SK-N-SH (cell line): ENCODE measurements around the gene CEP78. TPM values are rescaled to one million over a fixed set of nuclear protein-coding genes. Genes with fewer than 3 reads are reported as not detected.

Experiments used
- CTCF ChIA-PET: fragments of 300-600, 350-600 bp; formaldehyde crosslinking; extraction: SDS; loops from one replicate; lab custom pipeline; 2021; lab: Yijun Ruan, JAX
- POLR2A ChIA-PET: fragments of 350-600 bp; sonication (Branson Sonifier 250); formaldehyde crosslinking; extraction: SDS; loops from one replicate; lab custom pipeline; 2020; ENCODE audit warnings: antibody characterized with exemption, inconsistent platforms; lab: Yijun Ruan, JAX
- DNase-seq: peaks from one replicate; pipeline ENCODE4 v3.0.0; 2012
- H2AFZ ChIP-seq: fragments of 200-600 bp; sonication (generic); 2 replicates; pipeline ENCODE4 v1.8.1; 2016; ENCODE audit warnings: antibody characterized with exemption, mild to moderate bottlenecking, low read depth
- H3F3A ChIP-seq: fragments of 200-600 bp; sonication (generic); replicated peaks from 2 replicates; pipeline ENCODE3; 2016; ENCODE audit warnings: antibody characterized with exemption, mild to moderate bottlenecking; ENCODE audit not compliant: insufficient read depth
- H3K27ac ChIP-seq, 2 experiments: fragments of 200-500 bp in 1 of 2; fragments of 200-600 bp in 1 of 2; sonication (Bioruptor generic) in 1 of 2; sonication (generic), shearing (Covaris generic) in 1 of 2; 2 replicates each; pipeline versions ENCODE4 v1.5.1 to v1.6.1; 2014 to 2016; ENCODE audit warnings: low read depth in 2 of 2, inconsistent platforms in 1 of 2, low read length in 1 of 2, mild to moderate bottlenecking in 1 of 2, mixed read lengths in 1 of 2
- H3K27me3 ChIP-seq: fragments of 200-600 bp; sonication (generic), shearing (Covaris generic); 2 replicates; pipeline ENCODE4 v1.6.1; 2016; ENCODE audit warnings: mixed run types; ENCODE audit not compliant: insufficient read depth
- H3K36me3 ChIP-seq, 2 experiments: fragments of 200-500 bp in 1 of 2; fragments of 200-600 bp in 1 of 2; sonication (Bioruptor generic) in 1 of 2; sonication (generic) in 1 of 2; replicated peaks in 1 of 2; 2 replicates each; pipeline versions ENCODE3 to v1.5.1; 2014 to 2016; ENCODE audit warnings: low read length in 1 of 2, mild to moderate bottlenecking in 1 of 2; ENCODE audit not compliant: insufficient read depth in 2 of 2, control insufficient read depth in 1 of 2
- H3K4me1 ChIP-seq, 2 experiments: fragments of 200-500 bp in 1 of 2; fragments of 200-600 bp in 1 of 2; sonication (Bioruptor generic) in 1 of 2; sonication (generic), shearing (Covaris generic) in 1 of 2; 2 replicates each; pipeline versions ENCODE4 v1.5.1 to v1.6.1; 2014 to 2016; ENCODE audit warnings: low read depth in 1 of 2, low read length in 1 of 2, mixed run types in 1 of 2; ENCODE audit not compliant: insufficient read depth in 2 of 2, control insufficient read depth in 1 of 2
- H3K4me2 ChIP-seq: fragments of 200-600 bp; sonication (generic), shearing (Covaris generic); 2 replicates; pipeline ENCODE4 v1.6.1; 2017; ENCODE audit warnings: mixed run types
- H3K4me3 ChIP-seq, 2 experiments: fragments of 200-500 bp in 1 of 2; fragments of 200-600 bp in 1 of 2; sonication (Bioruptor generic) in 1 of 2; sonication (generic), shearing (Covaris generic) in 1 of 2; 2 replicates each; pipeline versions ENCODE4 v1.5.1 to v1.8.1; 2014 to 2016; ENCODE audit warnings: low read depth in 2 of 2, inconsistent platforms in 1 of 2, low read length in 1 of 2, mild to moderate bottlenecking in 1 of 2, mixed read lengths in 1 of 2, moderate library complexity in 1 of 2
- H3K79me2 ChIP-seq: fragments of 200-600 bp; sonication (generic); 2 replicates; pipeline ENCODE4 v1.8.1; 2017; ENCODE audit warnings: mild to moderate bottlenecking; ENCODE audit not compliant: insufficient read depth
- H3K9ac ChIP-seq: fragments of 200-600 bp; sonication (generic); 2 replicates; pipeline ENCODE4 v1.6.1; 2017; ENCODE audit warnings: mixed run types
- H3K9me2 ChIP-seq: fragments of 200-600 bp; sonication (generic); 2 replicates; pipeline ENCODE4 v1.6.1; 2017; ENCODE audit warnings: mixed run types
- H3K9me3 ChIP-seq: fragments of 200-600 bp; sonication (generic); 2 replicates; pipeline ENCODE4 v1.6.1; 2017; ENCODE audit warnings: mixed run types, mild to moderate bottlenecking, moderate library complexity
- H4K20me1 ChIP-seq: fragments of 200-600 bp; sonication (generic); 2 replicates; pipeline ENCODE4 v1.6.1; 2017; ENCODE audit warnings: mild to moderate bottlenecking, mixed run types; ENCODE audit not compliant: insufficient read depth
- CHD2 ChIP-seq: fragments of 150-350 bp; IDR thresholded peaks from 2 replicates; pipeline ENCODE4 v1.6.1; 2018; ENCODE audit warnings: low read length; ENCODE audit not compliant: partially characterized antibody
- CTCF ChIP-seq: fragments of 200-600 bp; sonication (generic); IDR thresholded peaks from 2 replicates; pipeline ENCODE4 v1.6.1; 2017; ENCODE audit warnings: antibody characterized with exemption, mild to moderate bottlenecking, moderate library complexity
- FOSL2 ChIP-seq: IDR thresholded peaks from 2 replicates; pipeline ENCODE4 v1.4.0; 2012; ENCODE audit warnings: low read depth, mild to moderate bottlenecking, moderate library complexity, borderline replicate concordance
- FOXJ3 ChIP-seq: sonication (generic); formaldehyde crosslinking; IDR thresholded peaks from 2 replicates; pipeline ENCODE4 v1.5.1; 2020; ENCODE audit warnings: mild to moderate bottlenecking, missing genetic modification reagents
- FOXM1 ChIP-seq: IDR thresholded peaks from 2 replicates; pipeline ENCODE4 v1.4.0; 2012; ENCODE audit warnings: low read depth, mild to moderate bottlenecking
- GATA2 ChIP-seq: sonication (generic); formaldehyde crosslinking; IDR thresholded peaks from 2 replicates; pipeline ENCODE4 v1.5.0; 2020; ENCODE audit warnings: mild to moderate bottlenecking, missing genetic modification reagents
- JUND ChIP-seq: IDR thresholded peaks from 2 replicates; pipeline ENCODE4 v1.4.0; 2012
- MAX ChIP-seq: IDR thresholded peaks from 2 replicates; pipeline ENCODE4 v1.4.0; 2012; ENCODE audit warnings: low read depth
- MEF2A ChIP-seq: IDR thresholded peaks from 2 replicates; pipeline ENCODE4 v1.4.0; 2012; ENCODE audit warnings: low read depth, borderline replicate concordance
- MXI1 ChIP-seq: IDR thresholded peaks from 2 replicates; pipeline ENCODE4 v1.6.1; 2012; ENCODE audit warnings: mild to moderate bottlenecking, low read depth, low read length, improper control_type of control experiment
- NFIC ChIP-seq: IDR thresholded peaks from 2 replicates; pipeline ENCODE4 v1.4.0; 2012; ENCODE audit warnings: borderline replicate concordance
- PBX3 ChIP-seq: IDR thresholded peaks from 2 replicates; pipeline ENCODE4; 2012
- POLR2AphosphoS5 ChIP-seq: IDR thresholded peaks from 2 replicates; pipeline ENCODE4 v1.6.1; 2012; ENCODE audit warnings: low read depth, low read length
- RFX5 ChIP-seq: IDR thresholded peaks from 2 replicates; pipeline ENCODE4 v1.6.1; 2012; ENCODE audit warnings: mild to moderate bottlenecking, improper control_type of control experiment, low read length
- RXRA ChIP-seq: IDR thresholded peaks from 2 replicates; pipeline ENCODE4 v1.4.0; 2012; ENCODE audit warnings: low read depth, mild to moderate bottlenecking, borderline replicate concordance
- SMC3 ChIP-seq: IDR thresholded peaks from 2 replicates; pipeline ENCODE4 v1.6.1; 2012; ENCODE audit warnings: low read depth, low read length, improper control_type of control experiment
- TAF1 ChIP-seq: IDR thresholded peaks from 2 replicates; pipeline ENCODE4 v1.6.1; 2012; ENCODE audit warnings: low read depth, mild to moderate bottlenecking, low read length, moderate library complexity, borderline replicate concordance
- USF1 ChIP-seq: IDR thresholded peaks from 2 replicates; pipeline ENCODE4 v1.4.0; 2012; ENCODE audit warnings: low read depth, borderline replicate concordance
- USF2 ChIP-seq: fragments of 150-350 bp; IDR thresholded peaks from 2 replicates; pipeline ENCODE4 v1.6.1; 2017; ENCODE audit warnings: antibody characterized with exemption, low read length, low read depth, borderline replicate concordance
- YY1 ChIP-seq: IDR thresholded peaks from 2 replicates; pipeline ENCODE4 v1.4.0; 2012; ENCODE audit warnings: low read depth, mild to moderate bottlenecking
- ZBTB33 ChIP-seq: IDR thresholded peaks from 2 replicates; pipeline ENCODE4 v1.4.0; 2012; ENCODE audit warnings: low read depth, borderline replicate concordance
- WGBS: methylation state at CpG from one replicate; pipeline ENCODE4 v1.1.6; 2017; ENCODE audit warnings: low lambda C conversion rate; 5-methylcytosine and 5-hydroxymethylcytosine counted together
- polyA plus RNA-seq, 3 experiments: library from polyadenylated mRNA; depleted of rRNA; stranded (reverse); fragments of >200 nt; gene quantifications; 2 replicates each; pipeline ENCODE4 v1.2.3, GENCODE V29; 2012

Gene CEP78
- polyA plus RNA-seq, 1 of the 3 experiments (the other 2 are of a cell fraction) = 6.2 TPM

- TF ChIP-seq PBX3 (no peak), YY1 (no peak), NFIC (no peak), MEF2A (no peak), MAX (no peak), TAF1 (no peak), USF2 (no peak), JUND (no peak), SMC3 (no peak), FOXJ3 (CRISPR knock-in tag) (no peak), MXI1 (no peak), FOSL2 (no peak)
- 66% methylated on average over 4 of the region's 4 CpGs for WGBS
- Histone ChIP-seq H3K9me2 (no peaks in the 10 kb centered on the region), H3K79me2 (no peaks in the 10 kb centered on the region), H3K9ac (no peak overlapping the region), H3K36me3 (no peaks in the 10 kb centered on the region), H3K4me2 (no peak overlapping the region), H3K4me3 (no peak overlapping the region), H3K27ac (no peak overlapping the region), H3K9me3 (no peaks in the 10 kb centered on the region), H4K20me1 (no peaks in the 10 kb centered on the region), H3K27me3 (no peaks in the 10 kb centered on the region), H3F3A (no peaks in the 10 kb centered on the region), H2AFZ (no peak overlapping the region), H3K4me1 (no peaks in the 10 kb centered on the region)
- no peak for DNase-seq
- CTCF ChIA-PET = no interaction called here
- POLR2A ChIA-PET = no interaction called here
Observed at GRCh38 chr9:78210841-78211301, 25.0 kb upstream of the CEP78 start.

GRCh38 chr9:78212868-78213267 is 23.0 kb upstream of the CEP78 start:
- Histone ChIP-seq H4K20me1 (no peaks in the 10 kb centered on the region), H3K9ac (no peak overlapping the region), H3K9me2 (no peaks in the 10 kb centered on the region), H3K4me1 (no peaks in the 10 kb centered on the region), H3F3A (no peaks in the 10 kb centered on the region), H2AFZ (no peak overlapping the region), H3K79me2 (no peaks in the 10 kb centered on the region), H3K9me3 (no peaks in the 10 kb centered on the region), H3K4me2 (no peak overlapping the region), H3K4me3 (no peak overlapping the region), H3K27me3 (no peaks in the 10 kb centered on the region), H3K27ac (no peak overlapping the region), H3K36me3 (no peaks in the 10 kb centered on the region)
- CTCF ChIA-PET = no interaction called here
- no peak for DNase-seq
- POLR2A ChIA-PET = no interaction called here
- TF ChIP-seq CTCF = no peak
- TF ChIP-seq FOXM1 = no peak
- no peak for TF ChIP-seq USF1
- TF ChIP-seq POLR2AphosphoS5 = no peak
- no peak for TF ChIP-seq PBX3
- no peak for TF ChIP-seq NFIC
- TF ChIP-seq MEF2A = no peak
- no peak for TF ChIP-seq SMC3
- TF ChIP-seq RXRA = no peak
- no peak for TF ChIP-seq RFX5
- no peak for TF ChIP-seq ZBTB33
- no peak for TF ChIP-seq GATA2
- no peak for TF ChIP-seq CHD2
- no peak for TF ChIP-seq FOSL2
